T47D (cell line): ENCODE results near the gene CAMK4.
A peak's percentile ranks its signal among the peaks of the same experiment; 100 is the strongest.
"Not testable (repeated sequence)": the region's sequence is repeated elsewhere in the genome, so short reads cannot be mapped to it uniquely, and the experiment has no call there.

ENCODE experiments used
- DNase-seq, 2 experiments: peaks; one replicate each; pipeline versions ENCODE4 v3.0.0 to v3.0.0-alpha.2; 2011 to 2012; ENCODE audit warnings: low read depth in 1 of 2, low spot score in 1 of 2
- JUND ChIP-seq: IDR thresholded peaks from 2 replicates; pipeline ENCODE4 v1.6.1; 2012; ENCODE audit warnings: low read depth
- in situ Hi-C: cut with HindIII; loops from 2 replicates; pipeline ENCODE4 v1.10.0; 2016; ENCODE audit warnings: low sequenced_read_pairs, low pct_unique_long_range_greater_than_20kb

Gene CAMK4

GRCh38 chr5:111389390-111390082 is 165.4 kb downstream of the CAMK4 start:
- no peak for TF ChIP-seq JUND
- DNase-seq = no peak
- in situ Hi-C loops = no loop called here

- no peak for DNase-seq
- in situ Hi-C loops = no loop called here
- TF ChIP-seq JUND = no peak
Observed at GRCh38 chr5:111392181-111392580, 168.0 kb downstream of the CAMK4 start.

DNA sequence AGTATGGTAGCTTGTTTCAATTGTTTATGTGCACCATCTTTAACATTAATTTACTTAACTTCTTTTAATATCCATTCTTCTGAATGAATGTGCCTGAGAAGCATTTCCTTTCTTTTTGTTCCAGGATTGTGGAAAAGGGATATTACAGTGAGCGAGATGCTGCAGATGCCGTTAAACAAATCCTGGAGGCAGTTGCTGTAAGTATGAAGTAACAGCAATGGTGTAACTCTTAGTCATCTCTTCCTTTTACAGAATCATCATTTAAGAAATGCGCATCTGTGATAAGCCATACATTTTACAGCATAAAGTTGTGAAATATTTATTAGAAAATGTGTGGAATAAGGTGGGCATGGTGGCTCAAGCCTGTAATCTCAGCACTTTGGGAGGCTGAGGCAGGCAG is 170.4 kb downstream of the CAMK4 start:
- no peak for TF ChIP-seq JUND
- DNase-seq = no peak
- in situ Hi-C loops = no loop called here

GRCh38 chr5:111398013-111398412 is 173.8 kb downstream of the CAMK4 start:
- no peak for DNase-seq
- in situ Hi-C loops = no loop called here
- no peak for TF ChIP-seq JUND

DNA sequence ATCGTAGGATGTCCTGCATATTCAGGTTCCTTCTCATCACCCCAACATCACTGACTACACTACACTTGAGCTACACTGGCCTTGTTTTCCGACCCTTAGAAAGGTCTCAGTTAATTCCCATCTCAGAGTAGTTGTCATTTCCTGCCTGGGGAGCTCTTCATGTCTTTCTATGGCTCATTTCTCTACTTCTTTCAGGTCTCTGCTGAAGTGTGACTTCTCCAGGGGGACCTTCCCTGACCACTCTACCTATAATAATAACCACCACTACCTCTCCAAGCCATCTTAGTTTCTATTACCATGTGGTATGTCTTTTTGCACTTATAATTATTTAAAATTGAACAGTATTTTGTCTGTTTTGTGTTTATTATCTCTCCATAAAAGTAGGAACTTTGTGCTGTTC is 174.9 kb downstream of the CAMK4 start:
- DNase-seq = no peak
- in situ Hi-C loops = no loop called here
- no peak for TF ChIP-seq JUND

- in situ Hi-C loops = no loop called here
- TF ChIP-seq JUND = no peak
- peak in 1 of 2 experiments; percentile 5 for DNase-seq
Observed at GRCh38 chr5:111401906-111402305, 177.7 kb downstream of the CAMK4 start.

DNA sequence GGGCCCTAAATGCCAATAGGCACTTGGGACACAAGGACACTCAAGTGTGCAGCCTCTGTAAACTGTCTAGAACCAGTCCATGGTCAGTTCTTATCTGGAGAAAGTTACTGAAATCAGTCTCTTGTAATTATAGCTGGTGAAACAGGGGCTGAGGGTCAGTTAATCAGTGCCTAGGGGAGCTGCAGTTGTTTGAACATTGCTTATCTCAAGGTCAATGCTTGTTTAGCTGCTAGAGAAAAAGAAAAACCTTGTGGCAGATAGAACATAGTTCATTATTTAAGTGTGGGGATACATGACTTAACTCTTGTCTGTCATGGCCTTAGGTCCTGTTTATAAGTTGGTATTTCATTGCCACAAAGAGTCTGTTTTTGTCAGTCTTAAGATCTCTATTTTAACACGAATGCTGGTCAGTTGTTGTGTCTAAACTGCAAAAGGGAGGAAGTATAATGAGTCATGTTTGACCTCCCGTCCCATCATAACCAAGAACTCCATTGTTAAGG is 180.1 kb downstream of the CAMK4 start:
- DNase-seq = no peak
- in situ Hi-C loops = no loop called here
- no peak for TF ChIP-seq JUND

GRCh38 chr5:111407562-111407961 is 183.4 kb downstream of the CAMK4 start:
- in situ Hi-C loops = no loop called here
- no peak for TF ChIP-seq JUND
- peak in 1 of 2 experiments; percentile 6 for DNase-seq

GRCh38 chr5:111408817-111409216 is 184.6 kb downstream of the CAMK4 start:
- no peak for TF ChIP-seq JUND
- in situ Hi-C loops = no loop called here
- no peak for DNase-seq

- DNase-seq, in situ Hi-C loops: not testable (repeated sequence)
Observed at GRCh38 chr5:111409266-111409665, 185.1 kb downstream of the CAMK4 start.

DNA sequence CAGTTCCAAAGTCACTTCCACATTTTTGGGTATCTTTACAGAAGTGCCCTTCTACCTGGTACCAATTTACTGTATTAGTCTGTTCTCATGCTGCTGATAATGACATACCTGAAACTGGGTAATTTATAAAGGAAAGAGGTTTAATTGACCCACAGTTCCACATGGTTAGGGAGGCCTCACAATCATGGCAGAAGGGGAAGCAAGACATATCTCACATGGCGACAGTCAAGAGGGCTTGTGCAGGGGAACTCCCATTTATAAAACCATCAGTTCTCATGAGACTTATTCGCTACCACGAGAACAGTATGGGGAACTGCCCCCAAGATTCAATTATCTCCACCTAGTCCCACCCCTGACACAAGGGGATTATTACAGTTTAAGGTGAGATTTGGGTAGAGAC is 185.9 kb downstream of the CAMK4 start:
- in situ Hi-C loops, DNase-seq: not testable (repeated sequence)

- no peak for TF ChIP-seq JUND
- in situ Hi-C loops = no loop called here
Observed at GRCh38 chr5:111411301-111411700, 187.1 kb downstream of the CAMK4 start.

DNA sequence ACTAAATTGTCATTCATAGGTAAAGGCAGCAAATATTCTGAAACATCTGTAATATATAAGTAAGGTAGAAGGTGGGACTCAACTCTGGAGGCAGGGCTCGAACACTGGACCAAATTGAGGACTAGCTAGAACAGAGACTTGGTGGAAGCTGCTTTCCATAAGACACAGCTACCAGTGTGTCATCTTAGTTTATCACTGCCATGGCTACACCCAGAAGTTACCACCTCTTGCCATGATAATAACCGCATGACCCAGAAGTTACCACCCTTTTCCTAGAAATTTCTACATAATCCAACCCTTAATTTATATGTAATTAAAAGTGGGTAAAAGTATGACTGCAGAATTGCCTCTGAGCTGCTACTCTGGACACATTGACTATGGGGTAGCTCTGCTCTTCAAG is 188.4 kb downstream of the CAMK4 start:
- TF ChIP-seq JUND = no peak
- DNase-seq = no peak
- in situ Hi-C loops = no loop called here

More at GRCh38 chr5:111411301-111411700, 187.1 kb downstream of the CAMK4 start:
- DNase-seq = no peak

- in situ Hi-C loops = no loop called here
Observed at GRCh38 chr5:111415053-111415452, 190.9 kb downstream of the CAMK4 start.

More at GRCh38 chr5:111415053-111415452, 190.9 kb downstream of the CAMK4 start:
- no peak for DNase-seq
- no peak for TF ChIP-seq JUND
